GM18520 (cell line): ENCODE data around the gene SKI.
"Not testable (repeated sequence)": the region's sequence is repeated elsewhere in the genome, so short reads cannot be mapped to it uniquely, and the experiment has no call there.

Experiments
- ATAC-seq: cut with Tn5 transposase; IDR thresholded peaks from one replicate; pipeline ENCODE4 v1.9.1; 2021; ENCODE audit not compliant: unreplicated experiment

The SKI gene

DNA sequence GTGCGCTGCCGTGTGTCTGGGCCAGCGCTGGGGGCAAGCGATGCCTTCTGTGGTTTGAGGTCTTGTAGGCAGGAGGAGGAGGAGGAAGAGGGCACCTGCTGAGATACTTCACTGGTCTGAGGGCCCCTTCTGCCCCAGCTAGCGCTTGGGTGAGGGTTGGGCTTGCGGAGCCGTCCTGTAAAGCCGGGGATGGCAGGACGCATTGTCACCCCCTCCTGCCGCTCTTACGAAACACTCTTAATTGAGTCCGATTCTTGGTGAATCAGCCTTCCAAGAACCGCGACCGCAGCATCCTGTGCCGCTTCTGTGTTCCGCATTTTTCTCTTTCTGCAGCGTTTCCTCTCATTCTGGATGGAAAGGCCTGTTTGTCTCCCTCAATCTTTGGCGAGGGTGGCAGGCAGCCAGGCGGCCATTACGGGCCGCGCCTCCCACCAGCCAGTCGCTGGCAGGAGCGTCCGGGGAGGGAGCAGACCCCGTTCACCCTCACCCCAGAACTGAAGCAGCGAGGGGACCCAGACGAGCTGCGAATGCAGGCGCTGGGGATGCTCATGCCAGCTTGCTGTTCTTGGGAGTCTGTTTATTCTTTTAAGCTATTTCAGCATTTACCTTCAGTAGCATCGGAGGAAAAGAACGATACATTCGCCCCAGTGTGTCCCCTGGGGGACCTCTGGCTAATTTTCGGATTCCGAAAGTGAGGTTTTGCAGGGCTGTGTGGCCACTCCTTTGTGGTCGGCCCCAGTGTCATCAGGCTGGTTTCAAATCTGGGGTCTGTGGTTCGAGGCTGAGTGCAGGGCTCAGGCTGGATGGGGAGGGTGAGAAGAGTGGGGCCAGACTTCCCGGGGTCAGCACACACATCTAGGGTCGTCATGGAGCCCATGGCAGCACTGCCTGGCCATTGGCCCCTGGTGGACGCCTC is 62.7 kb downstream of the SKI start:
- ATAC-seq: no peak

DNA sequence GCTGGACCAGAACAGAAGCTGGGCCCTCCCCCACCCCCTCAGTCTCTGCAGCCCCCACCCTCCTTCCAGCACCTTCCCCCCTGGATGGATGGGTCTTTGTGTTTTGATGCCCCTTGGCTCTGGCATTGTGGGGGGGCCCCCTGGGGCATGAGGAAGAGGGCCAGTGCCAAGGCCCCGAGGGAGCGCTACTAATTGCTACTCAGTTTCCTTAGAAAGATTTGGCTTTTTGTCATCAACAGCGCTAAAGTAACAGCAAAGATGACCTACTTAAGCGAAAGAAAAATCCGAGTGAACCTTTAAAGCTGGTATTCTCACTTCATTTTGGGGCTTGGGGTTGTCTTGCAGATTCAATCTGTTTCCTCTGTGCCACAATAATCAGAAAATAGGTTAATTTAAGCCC is 63.5 kb downstream of the SKI start:
- ATAC-seq: no peak

DNA sequence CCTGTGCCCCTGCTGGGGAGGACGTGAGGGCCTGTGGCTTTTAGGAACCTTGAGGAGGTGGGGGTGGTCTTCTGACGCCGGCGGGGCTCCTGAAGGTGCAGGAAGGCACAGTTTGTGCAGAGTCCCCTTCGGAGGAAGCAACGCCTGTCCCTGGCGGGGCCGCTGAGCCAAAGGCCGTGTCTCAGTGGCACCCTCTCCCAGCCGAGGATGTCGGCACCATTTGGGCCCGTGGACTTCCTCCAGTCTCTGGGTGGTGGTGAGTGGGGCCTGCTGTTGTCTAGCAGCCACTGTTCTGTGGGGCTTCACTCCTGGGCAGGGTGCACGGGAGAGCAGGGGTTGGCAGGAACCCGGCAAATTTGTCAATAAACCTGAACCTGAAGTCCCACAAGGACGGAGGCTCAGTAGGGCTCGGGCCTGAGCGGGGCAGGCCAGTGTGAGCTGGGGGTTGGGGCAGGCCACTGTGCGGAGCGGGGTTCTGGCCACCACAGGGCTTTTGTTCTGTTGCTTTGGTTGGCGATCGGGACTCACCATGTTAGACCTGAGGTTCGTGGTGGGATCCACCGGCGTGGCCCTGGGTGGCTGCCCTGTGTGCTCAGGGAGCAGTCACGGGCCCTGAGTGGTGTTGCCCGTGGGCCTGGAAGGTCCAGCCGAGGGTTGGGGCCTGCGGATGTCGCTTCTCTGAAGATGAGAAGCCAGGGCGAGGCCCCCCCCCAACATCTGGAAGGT is 64.8 kb downstream of the SKI start:
- ATAC-seq: no peak

DNA sequence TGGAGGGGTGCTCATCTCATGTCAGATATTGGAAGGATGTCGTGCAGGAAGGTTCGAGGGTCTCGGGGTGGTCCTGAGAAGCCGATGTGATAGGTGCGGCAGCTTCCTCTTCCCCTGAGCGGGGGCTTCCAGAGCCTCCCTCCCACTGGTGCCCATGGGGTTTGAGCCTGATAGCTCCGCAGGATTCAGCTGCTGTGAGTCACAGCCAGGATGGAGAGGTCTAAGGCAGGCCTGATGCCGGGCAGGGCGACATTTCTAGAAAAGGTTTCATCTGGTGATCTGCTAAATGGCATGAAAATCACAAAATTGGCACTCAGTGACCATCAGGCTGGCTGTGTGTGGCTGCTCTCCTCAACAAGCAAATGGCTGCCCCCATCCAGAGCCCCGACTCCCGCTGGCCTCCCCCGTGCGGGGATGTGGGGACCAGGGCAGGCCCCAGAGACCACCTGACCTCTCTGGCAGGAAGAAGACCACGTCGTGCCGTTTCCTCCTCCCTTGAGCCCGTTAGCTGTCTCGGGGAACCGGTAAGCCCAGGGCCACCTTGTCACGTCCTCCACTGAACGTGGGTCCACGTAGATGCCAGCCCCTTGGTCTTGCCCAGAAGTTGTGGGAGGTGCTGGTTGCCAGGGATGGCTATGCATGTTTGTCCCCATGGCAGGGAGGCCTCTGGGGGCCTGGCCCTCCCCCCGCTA is 66.1 kb downstream of the SKI start:
- ATAC-seq: no peak

DNA sequence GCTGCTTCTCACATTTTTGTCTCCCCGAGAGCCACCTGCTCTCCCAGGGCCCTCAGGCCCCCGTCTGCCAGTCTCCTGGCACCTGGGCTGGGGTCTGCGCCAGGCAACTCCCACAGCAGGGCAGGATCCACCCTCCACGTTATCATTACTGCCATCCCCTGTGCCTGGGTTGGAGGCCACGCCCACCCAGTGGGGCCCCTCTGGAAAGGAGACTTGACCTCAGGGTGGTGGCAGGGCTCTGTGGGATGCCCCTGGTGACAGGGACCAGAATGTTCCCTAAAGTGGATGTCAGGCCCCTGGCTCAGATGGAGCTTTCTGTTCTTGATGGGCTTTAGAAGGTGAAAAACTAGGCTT is 66.6 kb downstream of the SKI start:
- no peak for ATAC-seq

DNA sequence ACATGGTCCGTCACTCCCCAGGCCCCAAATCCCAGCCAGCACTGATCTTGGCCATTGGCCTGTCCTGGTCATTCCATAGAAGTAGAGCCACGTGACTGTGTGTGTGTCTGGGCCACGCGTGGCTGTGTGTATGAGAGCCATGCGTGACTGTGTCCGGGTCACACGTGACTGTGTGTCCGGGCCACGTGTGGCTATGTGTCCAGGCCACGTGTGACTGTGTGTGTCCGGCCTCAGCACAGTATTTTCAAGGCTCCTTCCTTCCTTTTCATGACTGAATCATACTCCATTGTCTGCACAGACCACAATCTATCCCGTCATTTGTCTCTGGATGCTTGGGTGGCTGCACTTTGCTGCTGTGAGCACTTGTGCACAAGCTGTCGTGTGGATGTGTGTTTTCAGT is 67.4 kb downstream of the SKI start:
- no peak for ATAC-seq

DNA sequence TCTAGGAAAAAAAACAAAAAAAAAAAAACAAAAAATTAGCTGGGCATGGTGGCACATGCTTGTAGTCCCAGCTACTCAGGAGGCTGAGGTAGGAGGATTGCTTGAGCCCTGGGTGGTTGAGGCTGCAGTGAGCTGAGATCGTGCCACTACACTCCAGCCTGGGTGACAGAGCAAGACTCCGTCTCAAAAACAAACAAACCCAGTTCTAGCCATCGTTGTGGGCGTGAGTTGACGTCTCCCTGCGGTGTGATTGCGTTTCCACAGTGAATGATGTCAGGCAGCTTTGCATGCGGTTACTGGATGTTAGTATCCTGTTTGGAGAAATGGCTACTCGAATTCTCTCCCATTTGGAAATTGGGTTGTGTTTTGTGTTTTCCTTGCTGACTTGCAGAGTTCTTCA is 68.1 kb downstream of the SKI start:
- not testable (repeated sequence) for ATAC-seq

DNA sequence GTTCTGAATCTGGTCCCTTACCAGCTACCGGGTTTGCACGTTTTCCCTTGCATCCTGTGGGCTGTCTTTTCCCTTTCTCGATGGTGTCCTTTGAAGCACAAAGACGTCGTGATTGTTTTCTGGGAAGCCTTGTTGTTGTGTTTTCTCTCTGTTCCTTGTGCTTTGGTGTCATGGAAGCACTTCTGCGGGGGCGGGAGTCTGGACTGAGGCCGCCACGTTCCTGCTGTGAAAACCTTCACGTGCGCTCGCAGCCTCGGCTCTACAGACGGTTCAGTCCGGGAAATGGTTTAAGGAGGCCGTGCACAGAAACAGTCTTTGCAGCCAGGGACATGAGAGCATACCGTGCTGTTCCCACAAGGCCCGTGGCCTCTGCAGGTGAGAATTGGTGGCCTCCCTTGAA is 68.5 kb downstream of the SKI start:
- ATAC-seq: no peak

DNA sequence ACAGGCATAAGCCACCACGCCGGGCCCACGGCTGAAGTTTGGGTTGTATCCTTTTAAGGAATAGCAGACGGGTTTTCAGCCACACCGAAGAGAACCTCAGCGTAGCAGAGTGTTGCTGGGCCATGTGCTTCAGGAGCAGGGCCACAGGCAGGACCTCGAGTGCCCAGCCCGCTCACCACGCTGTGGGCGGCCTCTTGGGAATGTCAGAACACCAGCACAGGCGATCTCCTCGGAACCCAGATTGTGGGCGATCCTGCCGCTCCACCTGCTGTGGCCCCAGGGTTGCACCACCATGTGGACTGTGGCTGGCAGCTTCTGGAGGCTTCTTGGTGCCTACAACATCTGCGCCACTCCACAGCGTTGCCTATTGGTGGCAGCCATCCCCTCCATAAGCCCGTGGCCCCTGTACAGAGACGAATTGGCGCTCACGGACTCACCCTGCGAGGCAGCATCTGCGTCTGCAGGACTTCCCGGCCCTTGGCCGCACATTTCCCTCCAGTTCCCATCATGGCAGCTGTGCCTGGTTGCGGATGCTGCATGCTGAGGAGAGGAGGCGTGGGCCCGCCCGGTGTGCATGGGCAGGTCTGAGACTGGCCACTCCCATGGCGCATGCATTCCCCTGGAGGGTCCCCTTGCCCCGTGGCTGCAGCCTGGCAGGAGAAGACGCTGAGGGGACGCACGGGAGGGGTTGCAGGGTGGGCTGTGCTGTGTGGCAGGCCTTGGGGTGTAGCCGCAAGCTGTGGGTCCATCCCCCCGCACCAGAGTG is 69.3 kb downstream of the SKI start:
- no peak for ATAC-seq

DNA sequence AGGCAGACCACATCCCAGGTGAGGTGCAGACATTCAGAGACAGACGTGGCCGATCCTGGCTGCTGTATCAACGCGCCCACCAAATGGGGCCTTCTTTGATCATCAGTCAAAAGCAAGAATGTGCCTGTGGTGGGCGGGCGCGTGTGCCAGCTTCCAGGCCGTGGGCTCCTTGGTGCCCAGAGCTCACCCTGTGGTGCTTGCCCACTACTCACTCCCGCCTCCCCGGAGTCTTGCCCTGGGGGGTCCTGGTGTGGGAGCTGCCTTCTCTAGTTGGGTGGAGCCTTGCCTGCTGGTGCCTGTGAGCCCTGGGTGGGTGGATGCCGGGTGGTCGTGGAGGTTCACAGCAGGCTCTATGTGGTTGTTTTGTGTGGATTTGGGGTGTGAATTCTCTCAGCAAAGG is 70.6 kb downstream of the SKI start:
- ATAC-seq: no peak

DNA sequence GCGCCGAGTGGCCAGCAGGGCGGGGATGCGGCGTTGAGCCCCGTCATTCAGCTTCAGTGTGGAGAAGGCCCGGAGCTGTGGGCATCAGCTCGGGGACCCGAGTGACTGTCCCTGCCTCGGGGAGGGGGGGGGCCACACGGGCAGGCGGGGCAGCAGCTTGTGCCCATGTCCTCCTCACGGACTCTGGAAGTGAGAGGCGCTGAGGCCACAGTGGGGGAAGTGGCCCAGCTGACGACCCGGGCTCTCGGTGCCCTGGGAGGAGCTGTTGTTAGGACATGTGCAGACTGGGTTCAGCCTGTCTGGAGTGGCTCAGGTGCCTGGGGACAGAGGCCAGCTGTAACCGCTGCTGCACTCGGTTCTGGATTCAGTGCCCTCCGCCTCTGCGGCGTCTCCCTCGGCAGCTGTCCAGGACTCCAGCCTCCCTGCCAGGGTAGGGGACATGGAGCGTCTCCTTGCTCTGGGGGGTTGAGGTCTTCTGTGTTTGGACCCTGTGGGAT is 71.1 kb downstream of the SKI start:
- no peak for ATAC-seq

DNA sequence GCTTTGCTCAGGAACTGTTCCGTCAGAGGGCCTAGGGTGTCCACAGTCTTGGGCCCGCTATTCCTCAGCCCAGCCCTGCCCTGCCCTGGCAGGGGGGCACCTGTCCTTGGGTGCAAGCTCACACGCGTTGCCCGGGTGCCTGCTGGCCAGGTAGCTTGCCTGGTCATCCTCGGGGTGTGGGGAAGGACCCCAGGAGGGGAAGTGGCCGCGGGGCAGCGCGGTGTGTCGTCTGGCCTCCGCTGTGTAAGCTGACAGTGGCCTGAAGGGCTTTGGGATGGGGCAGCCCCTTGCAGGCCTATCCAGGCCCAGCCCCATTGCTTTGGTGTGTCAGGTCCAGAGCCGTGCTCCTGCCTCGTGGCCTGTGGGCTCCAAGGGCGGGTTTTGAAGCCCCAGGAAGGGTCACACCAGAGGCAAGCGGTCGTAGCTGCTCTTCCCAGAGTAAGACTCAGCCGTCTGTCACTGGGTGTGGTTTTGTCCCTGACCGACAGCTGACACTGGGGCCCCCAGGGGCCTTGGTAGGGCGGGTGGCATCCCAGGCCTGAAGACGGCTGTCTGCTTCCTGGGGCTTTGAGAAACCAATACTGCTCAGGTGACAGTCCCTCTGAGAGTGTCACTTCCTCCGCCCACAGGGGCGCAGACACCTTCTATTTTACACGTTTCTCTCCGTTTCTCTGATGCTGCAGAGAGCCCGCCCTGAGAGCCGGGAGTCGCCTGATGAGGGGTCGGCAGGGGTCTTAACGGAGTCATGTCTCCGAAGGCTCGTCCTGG is 72.1 kb downstream of the SKI start:
- peak; percentile 71 for ATAC-seq

DNA sequence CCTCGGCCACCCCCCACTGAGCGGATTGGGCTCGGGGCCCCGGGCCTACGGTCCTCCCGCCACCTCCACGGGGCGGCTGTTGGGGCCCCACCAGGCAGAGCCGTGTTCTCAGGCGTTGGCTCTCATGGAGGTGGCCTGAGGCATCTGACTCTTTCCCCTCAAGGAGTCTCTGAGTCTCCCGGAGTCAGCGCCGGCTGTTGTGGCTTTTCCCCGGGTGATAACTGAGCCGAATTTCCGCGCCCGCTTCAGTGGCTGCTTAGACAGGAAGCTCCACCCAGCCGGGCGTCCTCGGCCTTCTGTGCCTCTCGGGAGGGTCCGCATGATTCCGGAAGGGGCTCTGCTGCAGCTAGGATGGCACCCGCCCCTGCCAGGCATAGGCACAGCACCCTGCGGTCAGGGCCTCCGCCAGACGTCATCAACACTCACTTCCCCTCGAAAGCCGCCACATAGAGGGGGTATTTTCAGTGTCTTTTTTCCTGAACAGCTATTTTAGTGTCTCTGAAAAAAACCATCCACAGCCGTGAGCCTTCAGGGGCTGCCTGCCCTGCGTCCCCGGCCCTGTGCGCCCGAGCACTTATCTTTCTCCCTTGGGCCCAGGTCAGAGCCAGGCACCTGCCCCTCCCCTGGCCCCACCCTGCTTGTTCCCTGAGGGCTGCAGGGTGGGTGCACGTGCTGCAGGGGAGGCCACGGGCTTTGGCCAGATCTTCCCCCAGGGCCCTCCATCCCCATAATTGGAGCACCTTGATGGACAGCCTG is 72.9 kb downstream of the SKI start:
- ATAC-seq: peak; percentile 40

DNA sequence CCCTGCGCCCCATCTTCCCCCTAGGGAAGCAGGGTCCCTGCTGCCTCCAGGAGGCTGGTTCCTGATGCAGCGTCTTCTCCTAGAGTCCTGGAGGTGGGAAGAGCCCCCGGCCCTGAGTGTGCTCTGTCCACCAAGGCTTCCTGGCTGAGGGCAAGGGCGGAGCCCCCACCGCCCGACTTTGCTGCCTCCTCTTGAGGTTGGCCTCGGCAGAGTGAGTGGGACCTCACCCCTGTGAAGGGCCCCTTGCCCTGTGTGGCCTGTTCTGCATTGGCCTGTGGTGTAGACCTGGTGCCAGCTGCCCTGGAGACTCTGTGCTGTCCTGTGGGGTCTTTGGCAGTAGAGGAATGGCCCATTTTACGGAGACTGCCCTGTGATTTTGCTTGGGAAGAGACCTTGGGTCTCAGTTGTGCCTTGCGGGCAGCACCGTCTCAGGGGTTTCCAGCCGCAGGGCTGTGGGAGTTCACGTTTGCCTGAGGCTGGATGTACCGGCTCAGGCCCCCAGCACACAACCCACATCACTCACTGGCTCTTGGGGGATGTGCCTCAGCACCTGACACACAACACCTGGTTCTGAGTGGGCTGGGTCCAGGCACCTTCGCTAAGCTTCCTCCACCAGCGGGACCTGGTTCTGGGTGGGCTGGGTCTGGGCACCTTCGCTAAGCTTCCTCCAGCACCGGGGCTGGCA is 73.6 kb downstream of the SKI start:
- ATAC-seq: no peak

DNA sequence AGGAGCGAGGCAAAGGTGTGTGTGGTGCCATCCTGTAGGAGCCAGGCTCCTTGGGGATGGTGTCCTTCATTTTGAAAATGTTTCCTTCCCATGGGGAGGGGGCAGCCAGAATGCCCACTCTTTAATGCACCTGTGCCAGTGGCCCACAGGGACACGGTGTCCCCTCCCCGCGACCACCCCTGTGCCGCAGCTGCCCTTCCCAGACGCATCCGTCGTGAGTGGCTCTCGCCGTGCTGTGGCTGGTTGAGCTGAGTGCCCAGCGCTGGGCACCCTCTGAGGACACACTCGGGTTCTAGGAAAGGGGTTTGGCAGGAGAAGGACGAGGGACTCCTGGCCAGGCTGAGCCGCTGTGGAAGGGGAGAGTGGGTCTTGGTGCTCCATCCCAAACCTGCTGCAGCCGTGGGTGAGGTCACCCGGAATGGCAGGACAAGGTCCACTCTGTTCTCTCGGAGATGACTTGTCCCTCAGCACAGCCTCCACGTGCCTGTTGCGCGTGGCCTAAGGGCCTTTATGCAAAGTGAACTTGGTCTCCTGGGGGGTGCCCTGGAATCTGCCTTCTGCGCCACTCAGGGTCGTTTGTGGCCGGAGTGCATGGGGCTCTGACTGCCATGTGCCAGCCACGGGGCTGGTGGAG is 74.3 kb downstream of the SKI start:
- ATAC-seq: no peak

DNA sequence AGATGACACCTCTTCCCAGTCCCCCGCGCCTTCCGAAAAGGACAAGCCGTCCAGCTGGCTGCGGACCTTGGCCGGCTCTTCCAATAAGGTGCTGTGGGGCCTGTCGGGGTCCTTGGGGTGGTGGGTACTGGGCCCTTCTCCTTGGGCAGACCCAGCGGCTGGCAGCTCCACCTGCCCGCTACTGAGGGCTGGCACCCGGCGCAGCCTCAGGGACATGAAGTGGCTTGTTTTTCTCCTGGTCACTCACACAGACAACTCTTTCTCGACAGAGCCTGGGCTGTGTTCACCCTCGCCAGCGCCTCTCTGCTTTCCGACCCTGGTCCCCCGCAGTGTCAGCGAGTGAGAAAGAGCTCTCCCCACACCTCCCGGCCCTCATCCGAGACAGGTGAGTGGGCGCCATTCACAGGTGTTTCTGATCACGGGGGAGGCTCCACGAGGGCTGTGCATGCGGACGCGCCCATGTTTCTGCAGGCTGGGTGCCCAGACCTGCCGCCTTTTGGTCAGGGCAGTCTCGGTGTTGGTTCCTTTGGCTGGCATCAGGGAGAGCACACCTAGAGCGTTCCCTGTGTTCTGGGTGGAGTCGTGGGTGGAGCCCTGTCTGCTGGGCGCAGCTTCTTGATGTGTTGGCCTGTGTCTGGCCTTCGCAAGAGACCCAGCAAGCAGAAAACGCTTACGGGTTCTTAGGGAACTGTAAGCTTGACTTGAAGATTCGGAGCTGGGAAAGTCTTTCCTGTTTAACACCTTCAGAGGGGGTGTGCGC is 75.1 kb downstream of the SKI start:
- no peak for ATAC-seq

DNA sequence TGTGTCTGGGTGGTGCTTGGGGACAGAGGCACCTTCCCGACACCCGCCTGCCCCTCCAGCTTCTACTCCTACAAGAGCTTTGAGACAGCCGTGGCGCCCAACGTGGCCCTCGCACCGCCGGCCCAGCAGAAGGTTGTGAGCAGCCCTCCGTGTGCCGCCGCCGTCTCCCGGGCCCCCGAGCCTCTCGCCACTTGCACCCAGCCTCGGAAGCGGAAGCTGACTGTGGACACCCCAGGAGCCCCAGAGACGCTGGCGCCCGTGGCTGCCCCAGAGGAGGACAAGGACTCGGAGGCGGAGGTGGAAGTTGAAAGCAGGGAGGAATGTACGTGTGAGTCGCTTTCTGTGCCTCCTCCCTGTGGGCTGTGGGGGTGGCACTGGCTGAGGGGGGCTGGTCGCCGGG is 75.7 kb downstream of the SKI start:
- no peak for ATAC-seq

DNA sequence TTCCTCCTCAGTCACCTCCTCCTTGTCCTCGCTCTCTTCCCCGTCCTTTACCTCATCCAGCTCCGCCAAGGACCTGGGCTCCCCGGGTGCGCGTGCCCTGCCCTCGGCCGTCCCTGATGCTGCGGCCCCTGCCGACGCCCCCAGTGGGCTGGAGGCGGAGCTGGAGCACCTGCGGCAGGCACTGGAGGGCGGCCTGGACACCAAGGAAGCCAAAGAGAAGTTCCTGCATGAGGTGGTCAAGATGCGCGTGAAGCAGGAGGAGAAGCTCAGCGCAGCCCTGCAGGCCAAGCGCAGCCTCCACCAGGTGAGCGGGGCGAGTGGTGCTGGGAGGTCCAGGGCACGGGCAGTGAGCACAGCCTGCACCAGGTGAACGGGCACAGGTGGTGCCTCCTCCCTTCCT is 76.2 kb downstream of the SKI start:
- ATAC-seq: no peak
